ENCODE results near the gene CD4.
A peak's percentile ranks its signal among the peaks of the same experiment; 100 is the strongest.

The CD4 gene

DNA sequence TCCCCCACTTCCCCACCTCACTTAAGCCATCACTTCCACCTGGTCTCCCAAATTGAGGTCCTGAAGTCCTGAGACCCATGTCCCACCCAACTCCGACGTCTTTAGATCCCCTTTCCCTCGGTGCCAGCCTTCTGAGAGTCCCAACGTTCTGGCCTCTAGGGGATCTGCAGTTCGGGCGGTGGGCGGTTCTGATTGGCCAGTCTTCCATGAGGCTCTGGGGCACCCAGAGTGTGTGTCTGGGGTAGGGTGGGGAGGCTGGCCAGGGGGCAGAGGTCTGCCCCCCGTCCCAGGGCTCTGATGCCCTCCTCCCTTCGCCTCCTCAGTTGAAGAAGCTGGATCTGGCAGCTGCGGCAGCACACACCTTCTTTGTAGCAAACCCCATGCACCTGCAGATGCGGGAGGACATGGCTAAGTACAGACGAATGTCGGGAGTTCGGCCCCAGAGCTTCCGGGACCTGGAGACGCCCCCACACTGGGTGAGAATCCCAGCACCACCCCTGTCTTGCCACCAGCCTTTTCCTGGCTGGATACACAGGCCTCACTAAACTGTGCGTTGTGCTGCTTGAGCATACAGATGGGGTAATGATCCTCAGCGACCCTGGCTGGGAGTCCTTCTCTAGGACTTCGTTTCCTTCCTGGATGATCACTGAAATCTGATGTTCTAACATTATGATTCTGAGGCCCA lies 40.4 kb downstream of the CD4 start:
- DNase-seq = no peak

DNA sequence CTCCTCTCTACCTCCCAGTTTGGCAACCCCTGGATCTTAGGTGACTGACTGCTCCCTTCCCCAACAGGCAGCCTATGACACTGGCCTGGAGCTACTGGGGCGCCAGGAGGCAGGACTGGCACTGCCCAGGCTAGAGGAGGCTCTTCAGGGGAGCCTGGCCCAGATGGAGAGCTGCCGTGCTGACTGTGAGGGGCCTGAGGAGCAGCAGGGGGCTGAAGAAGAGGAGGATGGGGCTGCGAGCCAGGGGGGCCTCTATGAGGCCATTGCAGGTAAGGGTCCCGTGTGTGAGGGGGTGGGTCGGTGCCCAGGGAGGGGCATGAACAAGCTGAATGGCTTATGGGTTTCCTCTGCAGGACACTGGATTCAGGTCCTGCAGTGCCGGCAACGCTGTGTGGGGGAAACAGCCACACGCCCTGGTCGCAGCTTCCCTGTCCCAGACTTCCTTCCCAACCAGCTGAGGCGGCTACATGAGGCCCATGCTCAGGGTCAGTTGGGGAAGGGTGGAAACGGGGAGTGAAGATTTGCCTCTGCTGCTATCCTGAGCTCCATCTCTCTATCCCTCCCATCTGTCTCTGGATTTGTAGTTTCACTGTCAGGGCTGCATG lies 41.1 kb downstream of the CD4 start:
- no peak for DNase-seq

DNA sequence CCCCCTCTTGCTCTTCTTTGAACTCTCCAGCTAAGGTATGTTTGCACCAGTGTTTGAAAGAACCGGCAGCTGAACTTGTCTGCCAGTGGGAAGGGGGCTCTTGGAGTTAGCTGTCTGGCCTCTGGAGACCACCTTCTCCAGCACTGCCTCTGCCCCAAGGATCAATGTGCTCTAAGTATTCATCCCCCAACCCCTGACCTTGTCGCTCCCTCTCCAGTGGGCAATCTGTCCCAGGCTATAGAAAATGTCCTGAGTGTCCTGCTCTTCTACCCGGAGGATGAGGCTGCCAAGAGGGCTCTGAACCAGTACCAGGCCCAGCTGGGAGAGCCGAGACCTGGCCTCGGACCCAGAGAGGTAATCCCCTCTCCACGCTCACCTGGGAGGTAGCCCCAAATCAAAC lies 41.7 kb downstream of the CD4 start:
- DNase-seq = no peak

DNA sequence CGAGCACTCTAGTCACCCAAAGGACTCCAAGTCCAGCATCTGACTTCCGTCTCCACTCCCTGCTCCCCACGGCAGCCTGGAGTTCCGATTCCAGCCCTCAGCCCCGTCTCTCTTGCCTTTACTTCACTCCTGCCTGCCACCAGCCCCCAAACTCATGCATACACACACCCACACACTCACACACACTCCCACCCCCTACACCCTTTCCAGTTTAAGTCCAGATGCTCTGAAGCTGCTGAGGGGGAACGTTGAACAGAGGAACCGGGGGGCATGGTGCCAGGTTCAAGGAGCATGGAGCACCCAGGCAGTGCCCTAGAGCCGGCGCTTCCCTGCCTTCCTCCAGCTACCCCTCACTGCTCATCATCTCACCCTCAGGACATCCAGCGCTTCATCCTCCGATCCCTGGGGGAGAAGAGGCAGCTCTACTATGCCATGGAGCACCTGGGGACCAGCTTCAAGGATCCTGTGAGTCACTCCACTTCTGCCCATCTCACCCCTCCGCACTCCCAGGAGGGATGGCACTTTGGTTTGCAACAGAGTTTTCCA lies 42.2 kb downstream of the CD4 start:
- DNase-seq = no peak

DNA sequence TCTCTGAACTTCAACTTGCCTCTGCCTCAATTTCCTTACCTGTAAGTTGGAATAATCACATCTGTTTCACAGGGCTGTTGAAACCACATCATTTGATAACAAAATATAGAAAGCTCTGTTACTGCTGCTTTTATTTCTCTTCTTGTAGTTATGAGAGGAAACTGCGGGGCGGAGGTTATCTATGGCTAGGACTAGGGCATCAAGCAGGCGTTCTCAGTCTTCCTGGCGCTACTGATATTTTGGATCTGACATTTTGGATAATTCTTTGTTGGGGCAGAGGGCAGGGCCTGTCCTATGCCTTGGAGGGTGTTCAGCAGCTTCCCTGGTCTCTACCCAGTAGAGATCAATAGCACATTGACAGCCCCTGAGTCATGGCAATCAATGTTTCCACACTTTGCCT lies 42.8 kb downstream of the CD4 start:
- DNase-seq = no peak

DNA sequence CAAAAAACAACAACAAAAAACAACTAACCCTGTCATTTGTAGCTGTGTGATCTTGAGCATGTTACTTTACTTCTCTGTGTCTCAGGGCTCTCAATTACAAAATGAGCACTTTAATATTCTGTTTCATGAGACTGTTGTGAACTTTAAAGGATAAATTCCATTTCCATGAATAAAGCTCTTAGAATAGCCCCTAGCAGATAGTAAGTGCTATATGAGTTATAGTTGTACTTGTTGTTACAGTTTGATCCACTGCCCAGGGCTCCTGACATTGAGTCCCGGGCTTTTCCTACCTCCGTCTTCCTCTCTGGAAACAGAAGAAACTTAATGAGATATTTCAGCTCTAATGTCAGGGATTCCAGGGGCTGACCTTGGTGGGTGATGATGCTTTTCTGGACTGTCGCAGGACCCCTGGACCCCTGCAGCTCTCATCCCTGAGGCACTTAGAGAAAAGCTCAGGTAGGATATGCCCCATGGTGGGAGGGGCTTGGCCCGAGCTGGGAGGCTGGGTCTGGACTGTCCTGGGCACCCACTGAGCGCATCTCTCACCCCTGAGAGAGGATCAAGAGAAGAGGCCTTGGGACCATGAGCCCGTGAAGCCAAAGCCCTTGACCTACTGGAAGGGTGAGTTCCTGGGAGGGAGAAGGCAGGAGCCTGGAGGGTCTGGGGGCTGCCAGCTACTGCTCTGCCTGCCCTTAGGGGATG lies 44.0 kb downstream of the CD4 start:
- DNase-seq = no peak

DNA sequence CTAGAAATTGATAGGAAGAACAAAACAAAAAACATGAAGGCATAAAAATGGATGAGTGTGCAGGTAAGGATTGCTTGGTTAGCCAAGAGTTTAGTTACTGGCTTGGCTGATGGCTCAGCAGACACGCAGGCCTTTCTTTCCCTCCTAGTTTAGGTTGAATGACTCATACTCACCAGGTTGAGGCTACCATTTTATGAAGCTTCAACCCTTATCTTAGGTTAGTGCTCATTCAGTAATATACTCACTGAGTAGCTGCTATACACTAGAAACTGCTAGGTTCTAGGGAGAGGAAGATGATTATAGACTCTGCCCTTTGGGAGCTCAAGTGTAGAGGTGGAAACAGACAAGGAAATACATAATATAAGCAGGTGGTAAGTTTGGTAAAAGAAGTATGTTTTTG lies 44.9 kb downstream of the CD4 start:
- no peak for DNase-seq

DNA sequence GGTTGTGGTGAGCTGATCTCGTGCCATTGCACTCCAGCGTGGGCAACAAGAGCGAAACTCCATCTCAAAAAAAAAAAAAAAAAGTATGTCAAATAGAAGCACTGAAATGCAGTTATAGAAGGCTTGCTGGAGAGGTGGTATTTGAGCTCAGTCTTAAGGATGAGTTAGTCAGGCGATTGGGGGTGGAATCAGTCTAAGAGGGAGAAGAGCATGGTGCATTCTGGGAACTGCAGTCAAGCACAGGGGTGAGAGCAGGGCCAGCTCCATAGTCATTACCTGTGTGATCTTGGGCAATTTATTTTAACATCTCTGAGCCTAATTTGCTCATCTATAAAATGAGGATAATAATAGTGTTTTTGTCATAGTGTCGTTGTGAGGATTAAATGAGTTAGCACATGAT lies 45.5 kb downstream of the CD4 start:
- DNase-seq = no peak

DNA sequence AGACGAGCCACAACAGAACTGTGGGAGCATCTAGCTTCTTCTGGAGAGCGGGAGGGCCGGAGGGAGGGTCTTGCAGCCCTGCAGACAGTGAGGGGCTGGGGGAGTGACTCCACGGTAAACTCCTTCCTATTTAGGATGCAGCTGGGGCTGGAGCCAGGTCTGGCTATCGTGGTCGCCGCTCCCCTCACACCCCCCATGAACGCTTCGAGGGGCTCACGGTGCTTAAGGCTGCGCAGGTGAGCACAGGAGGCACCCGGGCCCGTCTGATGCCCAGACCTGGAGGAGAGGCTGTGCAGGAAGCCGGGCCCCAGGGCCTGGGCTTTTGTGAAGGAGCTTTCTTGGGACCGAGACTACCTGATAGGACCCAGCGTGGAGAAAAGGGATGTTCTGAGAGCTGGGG lies 47.5 kb downstream of the CD4 start:
- DNase-seq = no peak

DNA sequence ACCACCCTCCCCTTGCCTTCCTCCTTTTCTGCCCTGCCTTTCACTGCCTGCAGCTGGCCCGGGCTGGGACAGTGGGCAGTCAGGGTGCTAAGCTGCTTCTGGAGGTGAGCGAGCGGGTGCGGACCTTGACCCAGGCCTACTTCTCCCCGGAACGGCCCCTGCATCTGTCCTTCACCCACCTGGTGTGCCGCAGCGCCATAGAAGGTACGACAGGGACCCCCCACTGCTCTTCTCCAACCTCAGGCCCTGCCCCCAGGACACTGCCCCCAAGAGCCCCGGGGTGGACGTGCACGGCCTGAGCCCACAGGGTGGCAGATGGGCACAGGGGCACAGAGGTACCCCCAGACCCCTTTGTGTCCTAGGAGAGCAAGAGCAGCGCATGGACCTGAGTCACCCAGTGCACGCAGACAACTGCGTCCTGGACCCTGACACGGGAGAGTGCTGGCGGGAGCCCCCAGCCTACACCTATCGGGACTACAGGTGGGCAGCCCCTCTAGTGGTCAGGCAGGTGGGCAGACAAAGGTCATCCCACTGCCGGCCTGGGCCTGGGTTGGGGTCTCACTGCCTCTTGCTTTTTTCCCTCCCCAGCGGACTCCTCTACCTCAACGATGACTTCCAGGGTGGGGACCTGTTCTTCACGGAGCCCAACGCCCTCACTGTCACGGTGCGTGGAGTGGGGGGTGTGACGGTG lies 48.2 kb downstream of the CD4 start:
- no peak for DNase-seq

DNA sequence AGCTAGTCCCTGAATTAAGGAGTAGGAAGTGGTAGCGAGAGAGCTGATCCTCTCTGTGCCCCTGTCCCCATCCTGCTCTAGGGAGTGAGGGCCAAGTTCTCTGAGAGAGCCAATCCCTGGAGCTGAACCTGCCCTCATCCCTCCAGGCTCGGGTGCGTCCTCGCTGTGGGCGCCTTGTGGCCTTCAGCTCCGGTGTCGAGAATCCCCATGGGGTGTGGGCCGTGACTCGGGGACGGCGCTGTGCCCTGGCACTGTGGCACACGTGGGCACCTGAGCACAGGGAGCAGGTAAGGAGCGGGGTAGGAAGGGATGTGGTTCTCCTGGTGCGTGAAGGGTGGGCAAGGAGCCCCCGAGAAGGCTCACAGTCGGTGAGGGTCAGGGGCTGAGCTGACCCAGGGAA lies 49.5 kb downstream of the CD4 start:
- no peak for DNase-seq

DNA sequence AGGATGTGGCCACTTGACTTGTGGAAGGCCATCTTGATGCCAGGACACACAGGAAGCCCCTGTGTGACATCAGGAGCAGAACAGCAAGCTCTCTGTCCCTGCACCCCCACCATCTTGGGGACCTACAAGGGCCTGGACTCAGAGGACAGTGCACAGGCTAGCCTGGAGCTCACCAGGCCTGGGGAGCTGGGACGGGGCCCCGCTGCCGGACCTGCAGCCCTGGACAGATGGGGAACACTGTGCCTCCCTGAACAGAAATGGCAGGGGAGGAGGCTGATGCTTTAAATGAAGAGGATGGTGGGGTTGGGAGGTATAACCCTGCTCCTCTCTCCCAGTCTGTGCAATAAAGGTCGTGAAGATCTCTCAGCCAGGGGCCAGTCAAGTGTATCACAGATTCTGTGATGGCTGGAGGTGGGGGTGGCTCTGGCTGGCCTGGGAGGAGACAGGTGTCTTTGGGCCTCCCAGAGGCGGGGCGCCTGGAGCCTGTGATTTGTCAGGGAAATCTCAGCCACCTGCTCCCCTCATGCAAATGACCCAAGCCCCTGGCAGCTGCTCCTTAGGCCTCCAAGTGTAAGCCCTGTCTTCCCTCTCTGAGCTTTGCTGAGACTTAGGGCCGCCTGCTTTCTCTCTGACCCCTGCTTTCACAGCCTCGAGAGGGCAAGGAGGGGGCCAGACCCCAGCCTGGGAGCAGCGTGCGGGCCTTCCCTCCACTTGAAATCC lies 50.3 kb downstream of the CD4 start:
- peak; percentile 73 for DNase-seq

DNA sequence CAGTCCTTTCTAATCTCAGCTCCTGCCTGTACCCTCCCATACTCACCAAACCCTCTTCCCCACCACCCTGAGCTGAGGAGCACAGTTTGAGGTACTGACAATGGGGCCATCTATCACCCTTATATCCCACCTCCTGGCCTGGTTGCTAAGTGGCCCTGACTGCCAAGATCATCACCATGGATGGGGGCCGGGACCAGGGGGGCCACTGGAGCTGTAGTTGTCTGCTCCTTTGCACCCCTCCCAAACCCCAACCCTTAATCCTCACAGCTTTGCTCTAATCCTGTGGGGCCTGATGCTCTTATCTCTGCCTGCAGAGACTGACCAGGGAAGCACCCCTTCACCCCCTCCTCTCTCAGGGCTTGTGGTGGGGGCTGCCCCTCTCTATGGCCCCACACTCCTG lies 51.0 kb downstream of the CD4 start:
- DNase-seq = no peak

DNA sequence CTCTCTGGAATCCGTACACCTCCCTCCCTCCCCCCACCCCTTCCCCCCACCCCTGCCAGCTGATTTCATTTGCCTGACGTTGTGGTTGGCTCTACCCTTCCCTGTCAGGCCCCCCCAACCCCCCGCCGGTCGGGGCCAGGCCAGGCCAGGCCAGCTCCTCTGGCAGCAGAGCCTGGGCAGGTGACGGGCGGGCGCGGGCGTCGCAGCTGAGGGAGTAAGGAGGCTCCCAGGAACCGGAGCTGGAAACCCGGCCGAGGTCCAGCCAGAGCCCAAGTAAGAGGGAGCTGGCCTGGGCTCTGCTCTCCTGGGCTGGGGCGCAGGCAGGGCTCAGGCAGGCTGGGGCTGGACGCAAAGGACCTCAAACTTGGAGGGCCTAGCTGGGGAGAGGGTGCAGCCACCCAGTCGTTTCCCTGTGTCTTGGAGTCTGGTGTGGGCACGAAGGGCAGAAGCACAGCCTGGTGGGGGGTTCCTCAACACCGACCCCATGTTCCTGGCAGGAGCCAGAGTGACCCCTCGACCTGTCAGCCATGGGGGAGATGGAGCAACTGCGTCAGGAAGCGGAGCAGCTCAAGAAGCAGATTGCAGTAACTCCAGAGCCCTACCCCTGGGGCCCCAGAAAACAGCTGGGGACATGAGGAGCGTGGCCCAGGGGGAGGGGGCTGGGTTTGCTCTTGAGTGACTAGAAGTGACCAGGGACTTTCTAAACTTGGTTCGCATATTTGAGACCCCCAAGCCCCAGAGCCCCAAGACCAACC lies 51.6 kb downstream of the CD4 start, which contains the start of gene GNB3:
Gene GNB3, plus strand, starts transcription at position 165 of the 755 bp plus-strand sequence. Its CDS starts 363 bp downstream, at position 528.
- peak; percentile 44 for DNase-seq

DNA sequence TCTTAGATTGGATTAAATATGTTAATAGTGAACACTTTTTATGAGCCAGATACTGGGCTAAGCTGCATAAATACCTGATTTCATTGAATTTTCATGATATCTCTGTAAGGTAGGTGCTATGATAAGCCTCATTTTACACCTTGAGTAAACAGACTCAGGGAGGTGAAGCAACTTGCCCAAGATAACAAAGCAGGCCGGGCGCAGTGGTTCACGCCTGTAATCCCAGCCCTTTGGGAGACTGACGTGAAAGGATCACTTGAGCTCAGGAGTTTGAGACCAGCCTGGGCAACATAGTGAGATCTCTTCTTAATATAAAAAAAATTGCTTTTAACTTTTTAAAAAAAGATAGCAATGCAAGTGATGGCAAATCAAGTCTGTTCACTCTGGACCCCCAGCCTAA lies 52.7 kb downstream of the CD4 start:
- no peak for DNase-seq

DNA sequence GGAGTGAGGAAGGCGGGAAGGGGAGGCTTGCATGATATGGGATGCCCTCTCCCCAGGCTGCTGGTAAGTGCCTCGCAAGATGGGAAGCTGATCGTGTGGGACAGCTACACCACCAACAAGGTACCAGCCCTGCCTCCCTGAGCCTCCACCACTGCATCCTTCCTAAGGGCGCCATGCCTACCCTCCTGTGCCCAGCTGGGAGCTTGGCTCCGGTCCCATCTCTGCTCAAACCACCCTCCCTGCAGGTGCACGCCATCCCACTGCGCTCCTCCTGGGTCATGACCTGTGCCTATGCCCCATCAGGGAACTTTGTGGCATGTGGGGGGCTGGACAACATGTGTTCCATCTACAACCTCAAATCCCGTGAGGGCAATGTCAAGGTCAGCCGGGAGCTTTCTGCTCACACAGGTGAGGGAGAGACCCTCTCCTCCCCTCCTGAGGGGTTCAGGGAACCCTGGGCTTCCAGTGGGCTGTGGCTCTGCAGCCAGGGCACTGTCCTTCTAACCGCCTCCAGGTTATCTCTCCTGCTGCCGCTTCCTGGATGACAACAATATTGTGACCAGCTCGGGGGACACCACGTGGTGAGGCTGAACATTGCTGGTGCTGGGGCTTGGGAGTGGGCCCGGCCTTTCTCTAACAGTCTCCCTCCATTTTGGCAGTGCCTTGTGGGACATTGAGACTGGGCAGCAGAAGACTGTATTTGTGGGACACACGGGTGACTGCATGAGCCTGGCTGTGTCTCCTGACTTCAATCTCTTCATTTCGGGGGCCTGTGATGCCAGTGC lies 54.0 kb downstream of the CD4 start:
- DNase-seq = no peak

DNA sequence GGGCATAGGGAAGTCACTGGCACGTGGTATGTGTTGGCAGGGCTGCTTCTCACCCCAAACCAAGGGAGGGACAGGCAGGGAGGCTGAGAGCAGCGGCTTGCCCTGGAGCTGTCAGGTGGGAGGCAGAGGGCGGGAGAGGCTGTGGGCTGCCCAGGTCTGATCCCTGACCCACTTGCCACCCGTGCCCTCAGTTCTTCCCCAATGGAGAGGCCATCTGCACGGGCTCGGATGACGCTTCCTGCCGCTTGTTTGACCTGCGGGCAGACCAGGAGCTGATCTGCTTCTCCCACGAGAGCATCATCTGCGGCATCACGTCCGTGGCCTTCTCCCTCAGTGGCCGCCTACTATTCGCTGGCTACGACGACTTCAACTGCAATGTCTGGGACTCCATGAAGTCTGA lies 56.1 kb downstream of the CD4 start:
- no peak for DNase-seq

DNA sequence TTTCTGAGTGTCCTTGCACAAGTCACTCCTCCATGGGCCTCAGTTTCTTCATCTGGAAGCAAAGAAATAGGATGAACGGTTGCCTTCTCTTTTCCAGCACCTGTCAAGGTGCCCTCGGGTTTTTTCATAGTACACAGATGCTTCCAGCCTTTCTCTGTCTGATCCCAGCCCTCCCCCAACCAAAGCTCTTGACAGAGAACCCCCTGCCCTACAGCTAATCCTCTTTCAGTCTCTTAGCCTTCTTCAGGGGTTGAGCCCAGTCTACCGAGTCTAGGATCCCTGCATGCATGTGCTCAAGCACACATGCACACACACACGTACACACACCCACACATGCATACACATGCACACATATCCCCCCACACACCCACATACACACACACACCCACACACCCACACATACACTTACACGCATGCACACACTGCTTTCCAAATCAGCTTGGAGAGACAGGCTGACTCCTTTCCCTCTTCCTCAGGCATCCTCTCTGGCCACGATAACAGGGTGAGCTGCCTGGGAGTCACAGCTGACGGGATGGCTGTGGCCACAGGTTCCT lies 57.1 kb downstream of the CD4 start:
- no peak for DNase-seq

DNA sequence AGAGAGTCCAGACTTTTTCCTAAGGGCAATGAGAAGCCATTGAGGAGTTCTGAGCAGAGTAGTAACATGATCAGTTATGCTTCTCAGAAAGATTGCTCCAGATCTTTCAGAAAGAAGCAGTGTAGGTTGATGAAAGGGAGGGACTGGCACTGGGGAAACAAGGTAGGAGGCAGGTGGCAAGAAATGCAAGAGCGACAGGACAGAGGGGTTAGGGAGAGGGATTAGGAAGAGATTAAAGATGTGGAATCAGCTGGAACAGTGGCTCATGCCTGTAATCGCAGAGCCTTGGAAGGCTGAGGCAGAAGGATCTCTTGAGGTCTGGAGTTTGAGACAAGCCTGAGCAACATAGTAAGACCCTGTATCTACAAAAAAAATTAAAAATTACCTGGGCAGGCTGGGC lies 58.3 kb downstream of the CD4 start:
- no peak for DNase-seq

DNA sequence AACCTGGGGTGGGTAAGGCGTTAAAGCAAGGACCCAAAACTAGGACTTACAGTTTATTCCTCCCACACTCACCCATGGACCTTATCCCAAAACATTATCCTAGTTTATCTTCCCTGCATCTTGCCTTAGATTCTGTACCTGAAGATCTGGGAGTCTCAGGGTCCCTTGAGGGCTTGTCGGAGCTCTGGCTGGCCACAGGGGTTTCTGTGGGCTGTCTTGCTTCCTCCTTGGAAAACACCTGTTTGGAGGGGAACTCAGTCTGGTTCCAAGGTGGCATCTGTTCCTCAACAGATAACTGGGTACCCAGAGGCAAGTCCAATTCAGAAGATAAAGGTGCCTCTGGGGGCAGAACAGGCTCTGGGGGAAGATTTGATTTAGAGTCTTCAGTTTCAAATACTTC lies 60.1 kb downstream of the CD4 start:
- DNase-seq = no peak
